HG03175 (cell line): ENCODE results near the gene SLC7A11.

Source experiments
- ATAC-seq: cut with Tn5 transposase; IDR thresholded peaks from one replicate; pipeline ENCODE4 v1.9.1; 2021; ENCODE audit warnings: mild to moderate bottlenecking, moderate library complexity; ENCODE audit not compliant: unreplicated experiment

SLC7A11 gene

DNA sequence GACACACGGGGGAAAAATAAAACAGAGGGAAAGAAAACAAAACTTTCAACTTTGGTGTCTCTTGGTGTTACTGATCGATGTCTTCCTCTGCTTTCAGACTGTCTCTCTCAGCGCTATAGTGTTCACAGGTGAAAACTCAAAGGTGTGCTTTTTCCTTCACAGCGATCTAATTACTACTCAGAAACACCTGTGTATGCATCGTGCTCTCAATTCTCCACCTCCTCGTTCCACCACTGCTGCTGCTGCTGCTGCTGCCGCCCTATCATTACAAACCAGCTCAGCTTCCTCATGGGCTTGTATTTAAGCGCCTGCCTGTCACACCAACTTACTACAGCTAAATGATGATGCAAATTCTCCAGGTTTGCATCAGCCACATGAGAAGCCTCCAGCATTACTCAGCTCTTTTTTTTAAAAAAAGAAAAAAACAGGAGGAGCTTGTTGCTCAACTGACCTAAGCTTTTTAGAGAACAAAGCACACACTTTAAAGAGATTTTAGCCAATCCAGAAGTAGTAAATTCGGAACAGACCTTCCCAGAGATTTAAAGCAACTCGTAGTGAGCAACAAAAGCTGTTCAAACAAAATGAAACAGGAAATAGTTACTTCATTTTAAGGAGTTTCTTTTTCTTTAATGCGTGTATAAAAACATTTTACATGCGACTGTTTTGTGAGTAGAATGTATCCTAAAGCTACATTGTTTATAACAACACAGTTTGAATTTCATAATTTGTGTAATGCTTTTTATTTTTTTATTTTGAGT lies at the start of gene SLC7A11:
Gene SLC7A11 (minus strand): TSS at position 274 of the 758 bp plus-strand sequence. CDS start 280 bp downstream, outside the sequence.
- peak; percentile 99 for ATAC-seq

GRCh38 chr4:138291431-138291830 lies 49.3 kb upstream of the SLC7A11 start:
- ATAC-seq = no peak

DNA sequence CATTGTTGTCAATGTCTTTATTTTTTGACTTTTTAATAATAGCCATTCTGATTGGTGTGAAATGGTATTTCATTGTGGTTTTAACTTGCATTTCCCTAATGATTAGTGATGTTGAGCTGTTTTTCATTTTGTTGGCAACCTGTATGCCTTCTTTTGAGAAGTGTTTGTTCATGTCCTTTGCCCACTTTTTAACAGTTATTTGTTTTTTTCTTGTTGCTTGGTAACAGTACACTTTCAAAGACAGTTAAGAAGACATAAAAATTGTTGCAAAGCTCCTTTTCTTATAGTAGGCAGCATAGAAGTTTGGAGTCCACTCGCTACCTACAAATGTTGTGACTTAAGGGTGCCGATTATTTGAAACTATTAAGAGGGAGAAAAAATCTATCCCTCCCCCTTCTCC lies 48.7 kb upstream of the SLC7A11 start:
- no peak for ATAC-seq

- ATAC-seq = no peak
Measured at GRCh38 chr4:138279286-138279685, 37.1 kb upstream of the SLC7A11 start.

- no peak for ATAC-seq
Measured at GRCh38 chr4:138277133-138277532, 35.0 kb upstream of the SLC7A11 start.

- ATAC-seq = no peak
Measured at GRCh38 chr4:138275963-138276621, 33.9 kb upstream of the SLC7A11 start.

- no peak for ATAC-seq
Measured at GRCh38 chr4:138275216-138275615, 33.1 kb upstream of the SLC7A11 start.

DNA sequence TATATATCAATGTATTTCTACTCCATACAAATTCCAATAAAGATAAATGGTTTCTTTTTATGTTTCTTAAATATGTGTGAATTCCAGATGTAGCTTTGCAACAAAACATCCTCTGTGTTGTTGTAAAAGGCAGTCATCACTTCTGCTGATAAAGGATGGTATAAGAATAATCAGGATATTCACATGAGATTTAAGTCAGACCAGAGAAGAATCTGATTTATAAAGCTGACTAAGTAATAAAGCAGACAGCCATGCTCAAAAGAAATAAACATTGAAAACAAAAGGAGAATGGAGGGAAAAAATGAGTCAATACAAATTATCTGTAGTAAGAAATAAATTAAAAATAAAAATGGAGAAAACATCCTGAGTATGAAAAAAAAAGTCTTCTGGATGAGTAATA lies 27.0 kb upstream of the SLC7A11 start:
- ATAC-seq = no peak

DNA sequence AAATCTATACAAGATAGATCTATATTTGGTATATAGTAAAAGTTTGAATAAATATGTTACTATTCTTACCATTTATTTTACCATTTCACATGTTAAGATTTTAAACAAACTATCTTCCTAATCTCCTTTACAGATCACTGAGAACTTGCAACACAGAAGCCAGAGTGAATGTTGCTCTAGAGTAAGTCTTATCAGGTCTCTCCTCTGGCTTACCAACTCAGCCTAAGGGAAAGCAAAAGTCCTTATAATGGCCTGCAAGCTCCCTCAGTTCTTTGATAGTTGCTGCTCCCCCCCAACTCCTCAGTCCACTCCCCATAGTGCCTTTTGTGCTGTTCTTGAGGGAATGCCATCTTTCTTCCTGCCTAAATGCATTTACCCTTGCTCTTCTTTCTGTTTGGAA lies 25.7 kb upstream of the SLC7A11 start:
- no peak for ATAC-seq

DNA sequence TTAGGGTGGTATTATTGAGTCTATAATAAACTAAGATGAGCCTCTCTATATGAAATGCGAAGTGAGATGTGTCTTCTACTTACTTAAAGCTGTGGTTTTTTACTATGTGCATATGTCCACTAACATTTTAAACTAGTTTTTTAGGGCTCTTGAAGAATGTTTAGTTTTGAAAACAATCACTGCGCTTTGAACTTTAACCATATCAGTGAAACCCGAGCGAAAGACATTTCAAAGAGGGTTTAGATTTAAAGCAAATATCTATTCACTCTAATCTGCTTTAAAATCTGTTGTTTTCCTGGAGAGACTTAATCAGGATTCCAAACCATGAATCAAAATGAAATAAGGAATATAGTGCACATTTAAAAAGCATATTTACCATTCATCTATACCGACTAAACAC lies 24.8 kb upstream of the SLC7A11 start:
- ATAC-seq = no peak

DNA sequence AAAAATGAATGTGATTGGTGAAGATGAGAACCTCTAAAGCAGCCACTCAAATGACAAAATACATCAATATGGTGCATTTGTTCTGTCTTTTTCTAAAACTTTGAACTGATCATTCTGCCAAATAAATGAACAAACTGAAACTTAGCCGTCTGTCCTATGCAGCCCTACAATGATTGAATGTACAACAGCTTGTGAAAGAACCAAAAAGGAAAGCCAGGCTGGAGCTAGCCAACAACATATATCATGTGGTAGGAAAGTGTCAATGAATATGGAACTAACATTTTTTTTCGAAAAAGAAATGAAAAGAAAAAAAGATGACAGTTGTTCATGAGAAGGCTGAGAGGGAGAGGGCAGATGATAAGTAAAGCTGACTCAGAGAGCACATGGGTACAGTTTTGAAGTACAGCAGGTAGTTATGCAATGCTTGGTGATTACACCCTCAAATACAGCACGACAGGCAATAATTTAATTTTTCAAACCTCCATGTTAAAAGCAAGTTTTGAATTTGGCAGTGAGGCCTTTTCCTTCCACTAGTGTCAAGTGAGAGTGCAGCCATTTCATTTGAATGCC lies 21.2 kb upstream of the SLC7A11 start:
- no peak for ATAC-seq

- no peak for ATAC-seq
Measured at GRCh38 chr4:138262469-138262868, 20.3 kb upstream of the SLC7A11 start.

DNA sequence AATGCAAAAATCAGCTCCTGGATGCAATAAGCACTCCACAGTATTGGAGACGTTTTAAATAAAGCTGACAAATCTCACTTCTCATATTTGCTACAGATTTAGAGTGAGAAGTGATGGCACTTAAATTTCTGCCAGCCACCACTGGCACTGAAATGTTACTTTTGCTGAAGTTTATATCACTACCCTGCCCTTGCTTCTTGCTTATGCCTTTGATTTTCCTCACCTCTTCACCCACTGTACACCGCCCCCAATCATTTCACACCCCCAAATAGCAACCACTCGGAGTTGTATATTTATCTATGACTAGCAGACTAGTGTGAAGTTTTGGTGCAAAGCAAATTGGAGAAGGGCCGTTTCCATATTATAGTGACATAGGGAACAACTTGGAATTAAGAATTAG lies 19.9 kb upstream of the SLC7A11 start:
- ATAC-seq = no peak

GRCh38 chr4:138259824-138260223 lies 17.7 kb upstream of the SLC7A11 start:
- ATAC-seq = no peak

GRCh38 chr4:138259271-138259670 lies 17.1 kb upstream of the SLC7A11 start:
- no peak for ATAC-seq

- no peak for ATAC-seq
Measured at GRCh38 chr4:138256608-138257007, 14.5 kb upstream of the SLC7A11 start.

- ATAC-seq = no peak
Measured at GRCh38 chr4:138255917-138256597, 13.9 kb upstream of the SLC7A11 start.

- no peak for ATAC-seq
Measured at GRCh38 chr4:138252551-138252950, 10.4 kb upstream of the SLC7A11 start.

- no peak for ATAC-seq
Measured at GRCh38 chr4:138251938-138252337, 9.8 kb upstream of the SLC7A11 start.

- no peak for ATAC-seq
Measured at GRCh38 chr4:138249132-138249531, 7.0 kb upstream of the SLC7A11 start.

DNA sequence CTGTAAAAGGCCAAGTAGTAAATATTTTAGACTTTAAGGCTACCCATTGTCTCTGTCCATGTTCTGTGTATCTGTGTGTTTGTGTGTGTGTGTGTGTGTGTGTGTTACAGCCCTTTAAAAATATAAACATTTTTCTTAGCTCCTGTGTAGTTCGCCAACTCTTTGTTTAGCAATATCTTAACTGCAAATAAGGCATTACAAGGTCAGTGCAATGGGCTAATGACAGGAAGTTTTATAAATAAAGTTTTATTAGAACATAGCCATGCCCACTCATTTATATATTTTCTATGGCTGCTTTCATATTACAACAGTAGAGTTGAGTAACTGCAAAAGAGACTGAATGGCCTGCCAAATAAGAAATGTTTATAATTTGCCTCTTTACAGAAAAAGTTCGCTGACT lies 5.9 kb upstream of the SLC7A11 start:
- no peak for ATAC-seq

- no peak for ATAC-seq
Measured at GRCh38 chr4:138247643-138248042, 5.5 kb upstream of the SLC7A11 start.
